ENCODE data around the gene FGGY.
"Not testable (repeated sequence)": the region's sequence is repeated elsewhere in the genome, so short reads cannot be mapped to it uniquely, and the experiment has no call there.

The FGGY gene

DNA sequence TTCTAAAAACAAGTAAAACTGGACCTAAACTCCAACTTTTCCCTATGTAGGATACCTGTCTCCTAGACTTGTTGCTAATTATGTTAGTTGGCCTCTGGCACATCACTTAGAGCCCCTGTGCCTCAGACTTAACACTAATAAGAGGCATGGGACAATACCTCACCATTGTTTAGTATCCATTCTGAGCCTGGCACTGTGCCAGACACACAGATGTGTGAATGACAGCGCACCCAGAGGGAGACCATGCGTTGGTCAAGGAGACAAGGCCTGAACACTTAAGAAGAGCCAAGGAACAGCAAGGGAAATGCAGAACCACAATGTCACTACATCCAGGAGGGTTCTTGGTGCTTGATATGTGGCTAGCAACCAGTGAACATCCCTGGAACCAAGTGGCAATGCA is 189.1 kb downstream of the FGGY start:
- no peak for DNase-seq (ENCODE audit: extremely low spot score)
- ChIA-PET CTCF (interaction anchor here (1.3 to 1.5 kb wide), 2 partner anchors 13 to 48 kb away, joined by 4 to 5 read pairs; no protein-coding TSS in a partner anchor), POLR2A (no interaction called here)
- TF ChIP-seq, protein P1, sequence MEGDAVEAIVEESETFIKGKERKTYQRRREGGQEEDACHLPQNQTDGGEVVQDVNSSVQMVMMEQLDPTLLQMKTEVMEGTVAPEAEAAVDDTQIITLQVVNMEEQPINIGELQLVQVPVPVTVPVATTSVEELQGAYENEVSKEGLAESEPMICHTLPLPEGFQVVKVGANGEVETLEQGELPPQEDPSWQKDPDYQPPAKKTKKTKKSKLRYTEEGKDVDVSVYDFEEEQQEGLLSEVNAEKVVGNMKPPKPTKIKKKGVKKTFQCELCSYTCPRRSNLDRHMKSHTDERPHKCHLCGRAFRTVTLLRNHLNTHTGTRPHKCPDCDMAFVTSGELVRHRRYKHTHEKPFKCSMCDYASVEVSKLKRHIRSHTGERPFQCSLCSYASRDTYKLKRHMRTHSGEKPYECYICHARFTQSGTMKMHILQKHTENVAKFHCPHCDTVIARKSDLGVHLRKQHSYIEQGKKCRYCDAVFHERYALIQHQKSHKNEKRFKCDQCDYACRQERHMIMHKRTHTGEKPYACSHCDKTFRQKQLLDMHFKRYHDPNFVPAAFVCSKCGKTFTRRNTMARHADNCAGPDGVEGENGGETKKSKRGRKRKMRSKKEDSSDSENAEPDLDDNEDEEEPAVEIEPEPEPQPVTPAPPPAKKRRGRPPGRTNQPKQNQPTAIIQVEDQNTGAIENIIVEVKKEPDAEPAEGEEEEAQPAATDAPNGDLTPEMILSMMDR (IDR thresholded peaks at IDR 0.05; ENCODE audit: control extremely low read depth, extremely low read depth, low read depth, missing control alignments) = no peak

DNA sequence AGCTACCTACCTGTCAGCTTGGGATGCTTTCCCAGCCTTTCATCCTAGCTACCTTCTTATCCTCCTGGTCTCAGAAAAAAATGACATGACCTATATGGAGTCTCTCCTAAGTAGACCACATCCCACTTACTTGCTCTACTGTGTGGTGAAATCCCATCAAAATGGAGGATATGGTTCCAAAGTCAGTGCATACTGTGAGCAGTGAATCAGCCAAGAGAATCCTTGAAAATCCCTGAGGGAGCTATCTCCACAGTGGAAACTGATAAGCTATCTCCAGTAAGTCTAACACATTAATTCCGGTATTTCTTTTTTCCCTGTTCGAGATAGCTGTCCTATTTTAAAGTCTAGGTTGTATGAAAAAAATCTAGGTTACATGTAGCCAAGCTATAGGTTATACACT is 189.7 kb downstream of the FGGY start:
- TF ChIP-seq, protein P1 (IDR thresholded peaks at IDR 0.05; ENCODE audit: control extremely low read depth, extremely low read depth, low read depth, missing control alignments) = no peak
- DNase-seq (ENCODE audit: extremely low spot score) = no peak
- POLR2A ChIA-PET = no interaction called here
- CTCF ChIA-PET = interaction anchor here (1.1 to 1.5 kb wide), 2 partner anchors 10 to 12 kb away, joined by 4 to 5 read pairs; no protein-coding TSS in a partner anchor

- CTCF ChIA-PET = interaction anchor here (1.1 to 1.5 kb wide), 2 partner anchors 11 kb away, joined by 4 to 5 read pairs; no protein-coding TSS in a partner anchor
- DNase-seq (ENCODE audit: extremely low spot score) = no peak
- POLR2A ChIA-PET = no interaction called here
- TF ChIP-seq, protein P1 (IDR thresholded peaks at IDR 0.05; ENCODE audit: control extremely low read depth, extremely low read depth, low read depth, missing control alignments) = no peak
Observed at GRCh38 chr1:59487335-59488031, 190.6 kb downstream of the FGGY start.

DNA sequence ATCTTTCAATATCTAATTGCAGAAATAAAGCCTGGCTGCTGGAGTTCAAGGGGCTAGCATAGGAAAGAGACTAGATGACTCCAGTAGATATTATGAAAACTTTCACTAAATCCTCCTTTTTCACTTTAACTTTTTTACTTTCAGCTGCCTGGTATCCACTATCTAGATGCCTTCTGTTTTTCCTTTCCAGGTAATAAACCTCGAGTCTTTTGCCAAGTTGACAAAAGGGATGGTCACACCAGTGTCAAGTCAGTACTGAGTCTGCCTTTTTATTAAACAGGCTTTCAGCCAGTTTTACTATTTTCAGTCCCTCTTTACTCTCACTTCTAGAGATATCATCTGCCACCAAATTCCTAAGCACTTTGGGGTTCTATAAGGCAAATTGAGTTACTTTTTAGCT is 195.6 kb downstream of the FGGY start:
- CTCF ChIA-PET = no interaction called here
- no peak for DNase-seq (ENCODE audit: extremely low spot score)
- TF ChIP-seq, protein P1 (IDR thresholded peaks at IDR 0.05; ENCODE audit: control extremely low read depth, extremely low read depth, low read depth, missing control alignments) = no peak
- POLR2A ChIA-PET = no interaction called here

GRCh38 chr1:59494145-59494833 is 197.4 kb downstream of the FGGY start:
- DNase-seq (ENCODE audit: extremely low spot score) = no peak
- TF ChIP-seq, protein P1 (IDR thresholded peaks at IDR 0.05; ENCODE audit: control extremely low read depth, extremely low read depth, low read depth, missing control alignments) = no peak
- ChIA-PET POLR2A (no interaction called here), CTCF (no interaction called here)

- CTCF ChIA-PET; DNase-seq (ENCODE audit: extremely low spot score); POLR2A ChIA-PET: not testable (repeated sequence)
Observed at GRCh38 chr1:59496156-59496555, 199.3 kb downstream of the FGGY start.

DNA sequence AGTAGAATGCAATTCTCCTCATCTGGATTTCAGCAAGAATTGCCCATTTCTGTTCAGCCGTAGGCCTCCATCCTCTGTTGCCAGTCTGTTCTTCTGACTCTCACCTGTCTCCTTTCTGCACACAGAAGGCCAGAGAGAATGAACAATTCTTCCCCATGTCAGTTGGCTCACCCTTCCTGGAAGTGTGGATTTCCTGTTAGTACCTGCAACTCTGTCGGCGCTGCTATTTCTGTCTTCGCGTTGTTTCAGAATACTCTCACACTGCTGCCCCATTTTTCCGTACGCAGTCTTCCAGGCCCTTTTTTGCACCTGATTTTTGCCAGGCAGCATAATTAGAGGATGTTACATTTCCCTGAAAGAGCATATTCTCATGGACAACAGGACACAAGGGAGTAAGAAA is 200.7 kb downstream of the FGGY start:
- CTCF ChIA-PET = interaction anchor here (1.0 to 2.4 kb wide), 3 partner anchors 11 to 200 kb away, joined by 3 to 5 read pairs (median 3); no protein-coding TSS in a partner anchor
- POLR2A ChIA-PET = no interaction called here
- TF ChIP-seq, protein P1 (IDR thresholded peaks at IDR 0.05; ENCODE audit: control extremely low read depth, extremely low read depth, low read depth, missing control alignments) = no peak
- DNase-seq (ENCODE audit: extremely low spot score) = no peak
